ENCODE results near the gene ZNF638.
A peak's percentile ranks its signal among the peaks of the same experiment; 100 is the strongest.
"Not testable (repeated sequence)": the region's sequence is repeated elsewhere in the genome, so short reads cannot be mapped to it uniquely, and the experiment has no call there.

The ZNF638 gene

GRCh38 chr2:71385012-71385411 lies 53.4 kb downstream of the ZNF638 start:
- Histone ChIP-seq H3K9me3 (ENCODE audit: control insufficient read depth, low read length) (no peaks in the 10 kb centered on the region), H3K4me3 (ENCODE audit: insufficient read depth, low read depth, low read length) (no peak overlapping the region), H3K27ac (ENCODE audit: insufficient read depth, low read depth, low read length, poor library complexity, severe bottlenecking) (no peak overlapping the region), H3K36me3 (ENCODE audit: control insufficient read depth, insufficient read depth, low read length) (peaks cover 30% of the 10 kb centered on the region), H3K27me3 (ENCODE audit: control insufficient read depth, insufficient read depth, low read length, poor library complexity, severe bottlenecking) (no peaks in the 10 kb centered on the region), H3K4me1 (ENCODE audit: control insufficient read depth, insufficient read depth, low read length) (no peaks in the 10 kb centered on the region)
- WGBS, 2 experiments: 89% methylated on average over 1 of the region's 1 CpG; no CpG with 5 or more reads in 1 of the 2 experiments

GRCh38 chr2:71388214-71388613 lies 56.6 kb downstream of the ZNF638 start:
- 96% methylated on average over 16 of the region's 16 CpGs for WGBS, 2 experiments
- Histone ChIP-seq H3K4me1 (ENCODE audit: control insufficient read depth, insufficient read depth, low read length) (no peaks in the 10 kb centered on the region), H3K36me3 (ENCODE audit: control insufficient read depth, insufficient read depth, low read length) (peaks cover 27% of the 10 kb centered on the region), H3K27ac (ENCODE audit: insufficient read depth, low read depth, low read length, poor library complexity, severe bottlenecking) (no peak overlapping the region), H3K27me3 (ENCODE audit: control insufficient read depth, insufficient read depth, low read length, poor library complexity, severe bottlenecking) (no peaks in the 10 kb centered on the region), H3K9me3 (ENCODE audit: control insufficient read depth, low read length) (no peaks in the 10 kb centered on the region), H3K4me3 (ENCODE audit: insufficient read depth, low read depth, low read length) (no peak overlapping the region)

- H3K27me3 ChIP-seq (ENCODE audit: control insufficient read depth, insufficient read depth, low read length, poor library complexity, severe bottlenecking): no peaks in the 10 kb centered on the region
- H3K27ac ChIP-seq (ENCODE audit: insufficient read depth, low read depth, low read length, poor library complexity, severe bottlenecking): no peak overlapping the region
- no peaks in the 10 kb centered on the region for H3K4me1 ChIP-seq (ENCODE audit: control insufficient read depth, insufficient read depth, low read length)
- 97 to 98% methylated on average over 12 of the region's 12 CpGs for WGBS, 2 experiments
- H3K4me3 ChIP-seq (ENCODE audit: insufficient read depth, low read depth, low read length): no peak overlapping the region
- peaks cover 39% of the 10 kb centered on the region for H3K36me3 ChIP-seq (ENCODE audit: control insufficient read depth, insufficient read depth, low read length)
- no peaks in the 10 kb centered on the region for H3K9me3 ChIP-seq (ENCODE audit: control insufficient read depth, low read length)
Observed at GRCh38 chr2:71389384-71390072, 57.9 kb downstream of the ZNF638 start.

GRCh38 chr2:71393216-71393615 lies 61.6 kb downstream of the ZNF638 start:
- H3K27me3 ChIP-seq (ENCODE audit: control insufficient read depth, insufficient read depth, low read length, poor library complexity, severe bottlenecking): no peaks in the 10 kb centered on the region

GRCh38 chr2:71395471-71395870 lies 63.9 kb downstream of the ZNF638 start:
- H3K4me1 ChIP-seq (ENCODE audit: control insufficient read depth, insufficient read depth, low read length): no peaks in the 10 kb centered on the region
- H3K4me3 ChIP-seq (ENCODE audit: insufficient read depth, low read depth, low read length): no peak overlapping the region
- peaks cover 31% of the 10 kb centered on the region for H3K36me3 ChIP-seq (ENCODE audit: control insufficient read depth, insufficient read depth, low read length)

More at GRCh38 chr2:71393216-71393615, 61.6 kb downstream of the ZNF638 start:
- Histone ChIP-seq H3K4me3 (ENCODE audit: insufficient read depth, low read depth, low read length) (no peak overlapping the region), H3K4me1 (ENCODE audit: control insufficient read depth, insufficient read depth, low read length) (no peaks in the 10 kb centered on the region), H3K27ac (ENCODE audit: insufficient read depth, low read depth, low read length, poor library complexity, severe bottlenecking) (no peak overlapping the region), H3K36me3 (ENCODE audit: control insufficient read depth, insufficient read depth, low read length) (peaks cover 51% of the 10 kb centered on the region), H3K9me3 (ENCODE audit: control insufficient read depth, low read length) (no peaks in the 10 kb centered on the region)
- 96 to 97% methylated on average over 8 of the region's 8 CpGs for WGBS, 2 experiments

GRCh38 chr2:71402427-71402826 lies 70.8 kb downstream of the ZNF638 start:
- Histone ChIP-seq H3K36me3 (ENCODE audit: control insufficient read depth, insufficient read depth, low read length) (peaks cover 34% of the 10 kb centered on the region), H3K9me3 (ENCODE audit: control insufficient read depth, low read length) (no peaks in the 10 kb centered on the region), H3K4me1 (ENCODE audit: control insufficient read depth, insufficient read depth, low read length) (no peaks in the 10 kb centered on the region), H3K4me3 (ENCODE audit: insufficient read depth, low read depth, low read length) (no peak overlapping the region), H3K27me3 (ENCODE audit: control insufficient read depth, insufficient read depth, low read length, poor library complexity, severe bottlenecking) (no peaks in the 10 kb centered on the region), H3K27ac (ENCODE audit: insufficient read depth, low read depth, low read length, poor library complexity, severe bottlenecking) (no peak overlapping the region)
- WGBS, 2 experiments: 96 to 97% methylated on average over 3 of the region's 3 CpGs

More at GRCh38 chr2:71395471-71395870, 63.9 kb downstream of the ZNF638 start:
- 95 to 96% methylated on average over 10 of the region's 10 CpGs for WGBS, 2 experiments
- Histone ChIP-seq H3K27me3 (ENCODE audit: control insufficient read depth, insufficient read depth, low read length, poor library complexity, severe bottlenecking) (no peaks in the 10 kb centered on the region), H3K9me3 (ENCODE audit: control insufficient read depth, low read length) (no peaks in the 10 kb centered on the region), H3K27ac (ENCODE audit: insufficient read depth, low read depth, low read length, poor library complexity, severe bottlenecking) (no peak overlapping the region)

GRCh38 chr2:71409611-71410010 lies 78.0 kb downstream of the ZNF638 start:
- WGBS, 2 experiments: 98 to 100% methylated on average over 2 to 3 of the region's 3 CpGs
- H3K27ac ChIP-seq (ENCODE audit: insufficient read depth, low read depth, low read length, poor library complexity, severe bottlenecking): no peak overlapping the region
- no peaks in the 10 kb centered on the region for H3K4me1 ChIP-seq (ENCODE audit: control insufficient read depth, insufficient read depth, low read length)
- no peaks in the 10 kb centered on the region for H3K27me3 ChIP-seq (ENCODE audit: control insufficient read depth, insufficient read depth, low read length, poor library complexity, severe bottlenecking)
- H3K4me3 ChIP-seq (ENCODE audit: insufficient read depth, low read depth, low read length): no peak overlapping the region
- H3K36me3 ChIP-seq (ENCODE audit: control insufficient read depth, insufficient read depth, low read length): peaks cover 37% of the 10 kb centered on the region
- no peaks in the 10 kb centered on the region for H3K9me3 ChIP-seq (ENCODE audit: control insufficient read depth, low read length)

GRCh38 chr2:71410696-71411095 lies 79.1 kb downstream of the ZNF638 start:
- WGBS, 2 experiments: 91 to 92% methylated on average over 4 of the region's 4 CpGs

GRCh38 chr2:71416866-71417265 lies 85.3 kb downstream of the ZNF638 start:
- not testable (repeated sequence) for H3K27ac ChIP-seq (ENCODE audit: insufficient read depth, low read depth, low read length, poor library complexity, severe bottlenecking); H3K4me3 ChIP-seq (ENCODE audit: insufficient read depth, low read depth, low read length)
- WGBS, 2 experiments: no CpG with 5 or more reads among the region's 15 CpGs

More at GRCh38 chr2:71410696-71411095, 79.1 kb downstream of the ZNF638 start:
- H3K9me3 ChIP-seq (ENCODE audit: control insufficient read depth, low read length): no peaks in the 10 kb centered on the region
- no peaks in the 10 kb centered on the region for H3K27me3 ChIP-seq (ENCODE audit: control insufficient read depth, insufficient read depth, low read length, poor library complexity, severe bottlenecking)
- no peaks in the 10 kb centered on the region for H3K4me1 ChIP-seq (ENCODE audit: control insufficient read depth, insufficient read depth, low read length)
- no peak overlapping the region for H3K4me3 ChIP-seq (ENCODE audit: insufficient read depth, low read depth, low read length)
- peaks cover 29% of the 10 kb centered on the region for H3K36me3 ChIP-seq (ENCODE audit: control insufficient read depth, insufficient read depth, low read length)
- no peak overlapping the region for H3K27ac ChIP-seq (ENCODE audit: insufficient read depth, low read depth, low read length, poor library complexity, severe bottlenecking)

GRCh38 chr2:71417300-71418202 lies 86.0 kb downstream of the ZNF638 start:
- Histone ChIP-seq H3K4me1 (ENCODE audit: control insufficient read depth, insufficient read depth, low read length) (no peaks in the 10 kb centered on the region), H3K27me3 (ENCODE audit: control insufficient read depth, insufficient read depth, low read length, poor library complexity, severe bottlenecking) (no peaks in the 10 kb centered on the region), H3K27ac (ENCODE audit: insufficient read depth, low read depth, low read length, poor library complexity, severe bottlenecking) (peak overlapping the region; percentile 36), H3K4me3 (ENCODE audit: insufficient read depth, low read depth, low read length) (peak overlapping the region; percentile 13), H3K9me3 (ENCODE audit: control insufficient read depth, low read length) (no peaks in the 10 kb centered on the region), H3K36me3 (ENCODE audit: control insufficient read depth, insufficient read depth, low read length) (no peaks in the 10 kb centered on the region)
- 0 to 3% methylated on average over 9 to 12 of the region's 16 CpGs for WGBS, 2 experiments

More at GRCh38 chr2:71416866-71417265, 85.3 kb downstream of the ZNF638 start:
- not testable (repeated sequence) for H3K27me3 ChIP-seq (ENCODE audit: control insufficient read depth, insufficient read depth, low read length, poor library complexity, severe bottlenecking); H3K36me3 ChIP-seq (ENCODE audit: control insufficient read depth, insufficient read depth, low read length); H3K9me3 ChIP-seq (ENCODE audit: control insufficient read depth, low read length); H3K4me1 ChIP-seq (ENCODE audit: control insufficient read depth, insufficient read depth, low read length)

Measured in ectodermal cell (in vitro differentiated cells).